ENCODE results near the gene TLK2.
"Not testable (repeated sequence)": the region's sequence is repeated elsewhere in the genome, so short reads cannot be mapped to it uniquely, and the experiment has no call there.

The TLK2 gene

GRCh38 chr17:62478424-62478879 lies at the start of gene TLK2:
Gene TLK2, plus strand, starts transcription at chr17:62478825. Its CDS starts 2,301 bp downstream, at chr17:62481126.
- peak; percentile 67 for DNase-seq

GRCh38 chr17:62435251-62435650 lies 43.4 kb upstream of the TLK2 start:
- not testable (repeated sequence) for DNase-seq

DNA sequence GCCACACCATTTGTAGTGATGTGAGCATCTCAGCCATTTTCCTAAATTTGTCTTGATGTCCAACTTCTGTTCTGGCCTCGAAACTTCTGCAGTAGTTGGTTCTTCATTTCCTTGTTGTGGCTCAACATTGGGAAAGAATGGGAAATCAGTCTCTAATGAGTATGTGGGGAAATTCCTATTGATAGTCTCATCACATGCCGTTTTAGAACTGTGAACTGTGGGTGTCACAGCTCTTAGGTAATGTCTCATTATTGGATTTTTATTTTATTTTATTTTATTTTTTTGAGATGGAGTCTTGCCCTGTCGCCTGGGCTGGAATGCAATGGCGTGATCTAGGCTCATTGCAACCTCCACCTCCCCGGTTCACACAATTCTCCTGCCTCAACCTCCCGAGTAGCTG lies 37.4 kb upstream of the TLK2 start:
- not testable (repeated sequence) for DNase-seq

GRCh38 chr17:62444063-62444462 lies 34.6 kb upstream of the TLK2 start:
- DNase-seq, result no peak

- DNase-seq, result not testable (repeated sequence)
These were observed 32.8 kb upstream of the TLK2 start for GRCh38 chr17:62445791-62446190.

DNA sequence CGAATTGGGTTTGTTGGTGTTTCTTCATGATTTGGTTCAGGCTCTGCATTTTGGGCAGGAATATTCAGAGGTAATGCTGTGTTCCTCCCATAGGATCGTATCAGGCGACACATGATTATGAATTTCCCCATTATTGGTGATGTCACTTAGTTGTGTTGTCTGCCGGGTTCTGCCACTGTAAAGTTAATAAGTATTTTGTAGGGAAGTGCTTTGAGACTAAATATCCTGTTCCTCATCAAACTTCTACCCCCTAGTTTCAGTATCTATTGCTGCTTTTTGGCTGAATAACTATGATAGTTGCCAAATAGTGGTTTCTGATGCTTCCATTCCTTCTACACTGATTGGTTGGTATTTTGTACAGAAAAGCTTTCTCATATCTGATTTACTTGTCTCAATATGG lies 26.4 kb upstream of the TLK2 start:
- DNase-seq, result not testable (repeated sequence)

GRCh38 chr17:62453041-62453440 lies 25.6 kb upstream of the TLK2 start:
- DNase-seq, result not testable (repeated sequence)

DNA sequence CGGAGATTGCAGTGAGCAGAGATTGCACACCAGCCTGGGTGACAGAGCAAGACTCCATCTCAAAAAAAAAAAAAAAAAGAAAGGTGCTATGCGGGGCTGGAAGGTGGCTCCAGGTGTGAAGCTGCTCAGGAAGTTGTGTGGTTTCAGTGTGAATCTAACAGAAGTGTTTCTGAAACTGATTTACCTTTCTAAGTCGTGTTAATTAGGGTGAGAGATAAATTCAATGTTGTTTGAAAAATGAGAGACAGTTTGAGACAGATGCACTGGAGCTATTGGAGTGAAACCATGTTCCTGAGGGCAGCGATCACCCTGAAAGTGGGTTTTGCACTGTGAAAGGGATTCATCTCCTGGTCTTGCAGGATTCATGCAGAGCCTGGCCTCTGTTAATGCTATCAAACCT lies 25.0 kb upstream of the TLK2 start:
- not testable (repeated sequence) for DNase-seq

DNA sequence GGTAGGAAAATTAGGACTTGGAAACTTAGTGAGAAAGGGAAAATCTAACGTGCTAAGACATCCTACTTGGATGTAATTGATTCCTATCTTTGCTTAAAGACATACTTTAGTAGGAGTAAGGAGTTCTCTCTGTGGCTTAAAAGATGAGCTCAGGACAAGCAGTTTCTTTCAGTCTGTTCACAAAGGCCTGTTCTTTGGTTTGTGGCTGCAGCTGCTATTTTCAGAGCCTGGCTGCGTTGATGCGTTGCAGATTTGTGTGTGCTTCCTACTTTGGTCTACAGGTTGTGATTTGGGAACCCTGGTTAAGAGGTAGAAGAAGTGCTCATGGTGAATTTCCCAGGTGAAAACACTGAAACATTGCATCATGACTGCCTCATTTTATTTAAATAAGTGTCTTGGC lies 24.5 kb upstream of the TLK2 start:
- not testable (repeated sequence) for DNase-seq

DNA sequence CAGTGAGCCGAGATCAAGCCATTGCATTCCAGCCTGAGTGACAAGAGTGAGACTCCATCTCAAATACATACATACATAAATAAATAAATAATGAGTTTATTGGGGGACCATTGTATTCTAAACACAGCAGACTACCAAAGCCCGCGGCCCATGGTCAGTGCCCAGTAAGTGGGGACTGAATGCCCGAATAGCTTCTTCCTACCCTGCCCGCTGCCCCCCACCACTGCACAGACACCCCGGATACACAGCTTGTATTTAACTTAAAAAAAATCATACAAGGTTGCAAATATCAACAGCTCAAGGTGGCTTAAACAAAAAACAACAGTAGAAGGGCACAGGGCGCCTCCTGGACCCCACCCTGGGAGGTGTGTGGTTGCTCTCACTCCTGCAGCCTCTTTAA lies 22.6 kb upstream of the TLK2 start:
- no peak for DNase-seq

DNA sequence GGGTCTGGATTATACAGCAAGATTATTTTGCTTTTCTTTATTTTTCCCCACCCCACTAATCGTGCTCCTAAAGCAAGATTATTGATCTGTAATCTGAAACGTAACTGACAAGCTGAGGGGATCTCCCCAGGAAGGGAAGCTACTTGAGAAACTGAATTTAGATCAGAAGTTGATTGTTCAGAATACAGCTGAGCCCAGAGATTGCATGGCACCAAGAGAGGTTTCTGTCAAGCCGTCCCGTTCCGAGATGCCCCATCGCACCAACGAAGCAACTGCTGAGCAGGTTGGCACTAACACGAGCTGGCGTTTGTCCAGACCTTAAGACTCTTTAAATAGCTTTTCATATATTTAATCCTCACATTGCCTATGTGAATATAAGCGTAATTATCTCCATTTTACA lies 20.1 kb upstream of the TLK2 start:
- DNase-seq, result not testable (repeated sequence)

- not testable (repeated sequence) for DNase-seq
These were observed 14.2 kb upstream of the TLK2 start for GRCh38 chr17:62464422-62464821.

DNA sequence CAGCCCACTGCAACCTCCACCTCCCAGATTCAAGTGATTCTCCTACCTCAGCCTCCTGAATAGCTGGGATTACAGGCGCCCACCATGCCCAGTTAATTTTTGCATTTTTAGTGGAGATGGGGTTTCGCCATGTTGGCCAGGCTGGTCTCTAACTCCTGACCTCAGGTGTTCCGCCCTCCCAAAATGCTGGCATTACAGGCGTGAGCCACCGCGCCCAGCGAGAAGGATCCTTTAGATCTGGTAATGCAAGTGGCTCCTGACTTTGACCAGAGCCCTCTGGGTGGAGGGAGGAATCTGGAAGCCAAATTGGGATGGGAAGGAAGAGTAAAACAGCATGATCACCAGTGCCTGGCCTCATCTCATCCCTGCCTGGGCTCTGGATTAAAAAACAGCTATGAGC lies 13.4 kb upstream of the TLK2 start:
- DNase-seq, result not testable (repeated sequence)

DNA sequence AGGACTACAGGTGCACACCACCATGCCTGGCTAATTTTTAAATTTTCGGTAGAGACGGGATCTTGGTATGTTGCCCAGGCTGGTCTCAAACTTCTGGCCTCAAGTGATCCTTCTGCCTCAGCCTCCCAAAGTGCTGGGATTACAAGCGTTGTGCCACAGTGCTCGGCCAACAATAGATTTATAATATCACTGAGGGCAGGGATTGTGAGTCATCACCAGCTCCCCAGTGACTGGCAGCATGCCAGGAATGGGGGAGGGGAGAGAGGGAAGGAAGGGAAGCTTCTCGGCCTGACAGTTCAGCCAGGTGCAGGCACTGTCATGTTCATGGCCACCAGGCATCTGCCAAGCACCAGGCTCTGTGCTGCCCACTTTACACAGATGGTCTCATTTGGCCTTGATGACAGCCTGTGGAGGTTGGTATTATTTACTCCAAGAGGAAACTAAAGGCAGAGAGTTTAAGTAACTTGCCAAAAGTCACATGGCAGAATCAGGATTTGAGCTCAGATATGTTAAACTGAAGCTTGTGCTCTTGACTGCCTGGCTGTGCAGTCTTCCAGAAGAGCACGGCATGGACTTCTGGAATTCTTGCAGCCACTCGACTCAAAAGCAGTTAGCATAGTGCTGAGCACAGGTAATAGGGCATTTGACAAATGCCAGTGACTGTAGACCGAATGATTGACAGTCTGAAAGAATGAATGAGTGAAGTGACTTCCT lies 7.8 kb upstream of the TLK2 start:
- peak; percentile 61 for DNase-seq

GRCh38 chr17:62471380-62471880 lies 7.2 kb upstream of the TLK2 start:
- not testable (repeated sequence) for DNase-seq

DNA sequence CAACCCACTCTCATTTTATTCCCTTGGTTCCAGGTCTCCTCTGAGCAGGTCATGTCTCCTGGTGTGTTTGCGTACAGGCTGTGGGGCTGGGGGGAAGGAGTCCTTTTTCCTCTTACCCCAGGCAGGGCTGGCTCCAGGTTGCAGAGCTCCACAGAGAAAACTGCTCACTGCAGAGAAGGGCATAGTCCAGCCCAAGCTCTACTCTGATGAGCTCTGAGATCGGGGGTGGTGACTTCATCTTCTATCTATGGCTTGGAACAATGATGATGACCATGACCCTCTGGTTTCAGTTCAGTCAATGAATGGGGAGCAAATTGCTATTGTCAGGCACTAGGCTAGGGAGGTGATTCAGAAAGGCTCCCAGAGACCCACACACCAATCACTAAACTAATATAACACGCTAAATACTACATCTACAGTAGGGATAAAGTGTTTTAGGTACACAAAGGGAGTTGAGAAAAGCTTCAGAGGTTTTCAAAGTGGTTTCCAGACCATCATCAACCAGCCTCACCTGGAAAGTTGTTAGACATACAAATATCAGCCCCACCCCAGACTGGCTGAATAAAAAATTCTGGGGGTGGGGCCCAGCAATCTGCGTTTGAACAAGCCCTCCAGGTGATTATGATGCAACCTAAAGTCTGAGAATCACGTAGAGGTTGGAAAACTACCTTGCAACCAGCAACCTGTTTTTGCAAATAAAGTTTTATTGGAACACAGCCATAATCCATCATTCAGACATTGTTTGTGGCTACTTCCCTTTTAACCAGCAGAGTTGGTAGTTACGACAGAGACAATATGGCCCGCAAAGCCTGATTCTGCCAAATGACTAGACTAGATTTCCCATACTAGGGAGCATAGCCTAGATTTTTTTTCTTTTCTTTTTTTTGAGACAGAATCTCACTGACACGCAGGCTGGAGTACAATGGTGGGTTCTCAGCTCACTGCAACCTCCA lies 5.3 kb upstream of the TLK2 start:
- DNase-seq, result not testable (repeated sequence)

GRCh38 chr17:62477111-62477510 lies 1.5 kb upstream of the TLK2 start:
- not testable (repeated sequence) for DNase-seq

DNA sequence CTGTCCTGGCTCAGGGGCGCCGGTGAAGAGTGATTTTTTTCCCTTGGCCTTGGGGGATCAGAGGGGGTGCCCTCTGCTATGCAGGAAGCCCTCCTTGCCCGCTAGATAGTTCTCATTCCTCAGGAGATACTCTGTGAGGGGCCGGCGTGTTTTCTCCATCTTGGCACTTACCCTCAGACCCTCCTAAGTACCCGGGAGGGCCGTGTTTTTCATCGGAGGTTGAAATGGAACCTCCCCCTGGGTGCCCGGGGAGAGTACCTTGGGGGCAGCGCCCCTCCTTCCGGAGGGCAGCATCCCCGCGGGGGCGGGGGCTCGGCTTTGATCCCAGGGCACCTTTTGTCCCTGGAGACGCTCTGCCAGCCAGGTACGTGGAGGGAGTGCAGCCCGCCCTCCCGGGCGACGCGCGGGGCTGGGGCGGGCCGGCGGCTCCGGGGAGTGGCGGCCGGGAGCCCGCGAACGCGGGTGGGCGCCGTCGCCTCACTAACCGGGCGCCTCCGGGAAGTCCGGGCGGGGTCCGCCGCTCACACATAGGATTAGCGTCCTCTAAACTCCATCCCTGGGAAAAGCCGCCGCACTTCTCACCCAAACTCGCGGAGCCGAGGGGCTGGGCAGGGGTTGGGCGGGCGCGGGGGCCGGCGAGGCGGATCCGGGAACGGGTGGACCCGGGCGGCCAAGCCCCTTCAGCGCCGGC lies 762 bp upstream of the TLK2 start:
- DNase-seq, result peak; percentile 33

- DNase-seq, result peak; percentile 40
These were observed 434 bp downstream of the TLK2 start for GRCh38 chr17:62478880-62479638.

GRCh38 chr17:62479639-62480258 lies 1.1 kb downstream of the TLK2 start:
- DNase-seq, result peak; percentile 12

DNA sequence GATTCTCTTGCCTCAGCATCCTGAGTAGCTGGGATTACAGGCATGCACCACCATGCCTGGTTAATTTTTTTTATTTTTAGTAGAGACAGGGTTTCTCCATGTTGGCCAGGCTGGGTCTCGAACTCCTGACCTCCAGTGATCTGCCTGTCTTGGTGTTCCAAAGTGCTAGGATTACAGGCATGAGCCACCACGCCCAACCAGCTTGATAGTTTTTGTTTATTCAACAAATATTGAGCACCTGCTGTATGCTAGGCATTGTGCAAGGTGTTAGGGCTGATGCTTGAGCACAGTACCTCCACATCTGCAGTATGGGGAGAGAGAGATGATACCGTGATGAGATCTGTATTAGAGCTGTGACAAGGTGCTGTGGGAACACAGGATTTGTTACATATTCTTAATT lies 3.9 kb downstream of the TLK2 start:
- not testable (repeated sequence) for DNase-seq

GRCh38 chr17:62490990-62491389 lies 12.4 kb downstream of the TLK2 start:
- not testable (repeated sequence) for DNase-seq
